Right ventricle myocardium superior (tissue), 1 donor: Measurements from ENCODE around the gene LEF1. TPM values are rescaled to one million over a fixed set of nuclear protein-coding genes. Genes with fewer than 3 reads are reported as not detected.

Experiments used
- total RNA-seq: library from RNA; stranded (reverse); fragmentation: NEBNext Ultra II Directional; extraction: Animal tissue kit (Norgen Biotek cat#: 25700); gene quantifications from one replicate; pipeline ENCODE4 v1.2.1, GENCODE V29; 2021
- donor health status: DM: no; HTN: yes; CAD: no; lungs with severe emphysema.

LEF1 gene
- total RNA-seq, 1 donor from 2014 or later, result 0.51 TPM

Other genes with a start within 250 kb of the LEF1 start
- gene CYP2U1, start 237.4 kb downstream of the LEF1 start, total RNA-seq, result 6.5 TPM
- gene HADH, start 179.0 kb downstream of the LEF1 start, total RNA-seq, result 249 TPM